ENCODE measurements around the gene APEX1. TPM values are rescaled to one million over a fixed set of nuclear protein-coding genes. Genes with fewer than 3 reads are reported as not detected.
A peak's percentile ranks its signal among the peaks of the same experiment; 100 is the strongest.
"Not testable (repeated sequence)": the region's sequence is repeated elsewhere in the genome, so short reads cannot be mapped to it uniquely, and the experiment has no call there.

APEX1 gene
- total RNA-seq, 1 donor from 2014 or later = 239 TPM

DNA sequence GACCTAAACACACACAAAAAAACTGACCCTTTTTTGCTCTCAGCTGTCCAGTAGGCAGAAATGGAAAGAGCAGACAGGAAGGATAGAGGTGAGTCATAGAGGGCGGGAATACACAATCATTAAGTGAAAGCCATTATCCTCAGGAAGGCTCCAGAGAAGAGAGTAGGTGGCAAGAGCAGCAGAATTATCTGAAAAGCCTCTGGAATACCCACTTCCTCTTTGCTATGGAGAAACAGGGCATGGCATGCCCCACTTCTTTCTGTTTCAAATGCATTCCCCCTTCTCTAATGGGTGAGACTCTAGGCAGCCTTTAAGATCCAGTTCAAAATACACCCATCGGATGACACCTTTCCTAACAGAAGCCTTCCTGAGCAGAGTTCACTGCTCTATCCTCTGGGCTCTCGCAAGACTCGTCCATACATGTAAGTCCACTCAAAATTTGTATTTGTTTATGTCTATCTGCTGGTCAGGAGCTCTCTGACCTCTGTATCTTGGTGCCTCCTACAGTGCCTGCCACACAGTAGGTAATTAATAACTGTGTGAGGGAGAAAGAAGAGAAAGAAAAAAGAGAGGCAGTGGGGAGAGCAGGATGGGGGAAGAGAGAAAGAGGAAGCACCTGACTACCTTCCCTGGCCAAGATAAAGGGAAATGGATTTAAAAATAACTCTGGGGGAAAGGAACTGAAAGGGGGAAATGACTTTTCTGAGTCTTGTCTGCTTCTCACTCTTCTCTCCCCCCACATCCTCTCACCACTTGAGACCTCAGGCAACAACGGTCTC lies 27.6 kb upstream of the APEX1 start:
- no peaks in the 10 kb centered on the region for H3K27me3 Mint-ChIP-seq
- peak overlapping the region; percentile 80 for H3K27ac Mint-ChIP-seq
- no peaks in the 10 kb centered on the region for H3K9me3 Mint-ChIP-seq
- DNase-seq = no peak
- peak overlapping the region; percentile 52 for H3K4me3 Mint-ChIP-seq
- H3K36me3 Mint-ChIP-seq (ENCODE audit: low read depth) = no peaks in the 10 kb centered on the region
- intact Hi-C loops (cut with micrococcal nuclease) = loop anchor here (2.0 kb wide), 1 partner anchor 15 kb away; the partner anchor contains the start of gene TEP1
- H3K4me1 Mint-ChIP-seq = peaks cover 22% of the 10 kb centered on the region

DNA sequence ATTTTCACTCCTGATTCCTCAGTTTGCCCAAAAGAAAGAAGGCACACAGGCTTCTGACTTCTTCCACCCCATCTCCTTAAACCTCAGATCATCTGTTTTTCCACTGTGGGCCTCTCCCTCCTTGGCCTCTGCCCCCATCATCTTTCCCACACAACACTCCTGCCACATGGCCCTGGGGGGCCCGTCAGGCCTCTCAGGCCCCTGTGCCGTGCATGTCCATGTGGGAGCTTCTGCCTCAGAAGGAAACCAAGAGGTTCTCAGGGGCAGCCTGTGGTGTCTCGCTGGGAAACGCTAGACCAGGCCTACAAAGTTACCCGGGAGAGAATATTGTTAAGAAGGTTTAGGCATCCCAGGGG lies 27.0 kb upstream of the APEX1 start:
- Mint-ChIP-seq H3K27ac (peak overlapping the region; percentile 80), H3K27me3 (no peaks in the 10 kb centered on the region)

DNA sequence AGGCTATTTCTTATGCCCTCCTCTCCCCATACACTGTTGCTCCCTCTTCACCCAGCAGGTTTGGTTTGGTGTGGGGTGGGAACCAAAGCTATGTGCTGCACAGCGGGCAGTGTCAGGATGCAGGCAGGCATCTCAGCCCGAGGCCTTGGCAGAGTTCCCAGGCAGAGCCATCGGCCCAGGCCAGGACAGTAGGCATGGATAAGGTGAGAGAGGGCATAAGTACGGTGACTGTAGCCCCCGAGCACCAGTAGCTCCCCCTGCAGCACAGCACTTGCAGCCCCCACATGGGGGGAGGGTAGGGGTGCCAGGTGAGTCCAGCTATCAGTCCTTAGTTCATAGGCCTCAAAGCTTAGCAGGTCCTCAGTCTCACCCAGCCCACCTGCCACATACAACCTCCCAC lies 26.2 kb upstream of the APEX1 start:
- DNase-seq = no peak
- intact Hi-C loops (cut with micrococcal nuclease) = no loop called here
- Mint-ChIP-seq H3K27me3 (no peaks in the 10 kb centered on the region), H3K36me3 (ENCODE audit: low read depth) (no peaks in the 10 kb centered on the region), H3K4me3 (no peak overlapping the region), H3K27ac (no peak overlapping the region), H3K4me1 (peaks cover 22% of the 10 kb centered on the region), H3K9me3 (no peaks in the 10 kb centered on the region)

More for the DNA sequence above, 27.0 kb upstream of the APEX1 start:
- peak overlapping the region; percentile 52 for H3K4me3 Mint-ChIP-seq
- intact Hi-C loops (cut with micrococcal nuclease) = no loop called here
- H3K4me1 Mint-ChIP-seq = peaks cover 22% of the 10 kb centered on the region
- no peaks in the 10 kb centered on the region for H3K36me3 Mint-ChIP-seq (ENCODE audit: low read depth)
- H3K9me3 Mint-ChIP-seq = no peaks in the 10 kb centered on the region
- DNase-seq = no peak

DNA sequence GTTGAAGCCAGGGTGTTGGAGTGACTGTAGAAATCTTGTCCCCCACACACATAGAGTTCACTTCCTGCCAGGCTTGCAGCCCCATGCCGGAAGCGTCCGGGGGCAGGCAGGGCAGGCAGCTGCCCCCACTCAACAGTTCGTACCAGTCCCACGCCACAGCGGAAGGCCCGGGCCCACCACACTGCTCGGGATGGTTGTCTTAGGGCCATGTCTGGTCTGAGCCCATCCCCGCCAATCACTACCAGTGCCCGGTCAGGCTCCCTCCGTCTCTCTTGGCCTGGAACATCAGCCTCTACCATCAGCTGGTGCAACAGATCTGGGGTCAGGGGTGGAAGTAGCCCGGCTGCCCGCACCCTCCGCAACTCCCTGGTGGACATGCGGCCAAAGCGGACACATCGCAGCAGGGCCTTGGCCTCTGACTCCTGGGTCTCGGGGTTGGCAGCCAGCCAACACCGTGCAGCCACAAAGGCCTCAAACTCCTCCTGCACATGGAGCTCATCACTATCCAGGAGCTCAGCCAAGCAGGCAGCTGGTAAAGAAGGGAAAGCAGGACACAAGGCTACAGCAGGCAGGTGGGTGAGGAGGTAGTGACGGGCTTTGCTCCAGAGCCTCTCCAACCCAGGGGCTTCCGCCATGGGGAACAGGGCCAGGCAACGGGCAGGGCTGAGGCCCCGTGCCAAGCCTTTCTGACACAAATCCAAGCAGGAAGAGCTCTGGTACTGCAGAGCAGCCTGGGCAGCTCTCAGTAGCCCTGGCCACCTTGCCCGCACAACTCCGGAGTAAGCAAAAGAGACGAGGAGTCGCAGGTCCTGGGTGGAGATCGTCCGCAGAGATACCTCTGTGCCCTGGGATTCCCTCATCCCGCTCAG lies 25.0 kb upstream of the APEX1 start:
- DNase-seq = no peak
- no peak overlapping the region for H3K27ac Mint-ChIP-seq
- no peaks in the 10 kb centered on the region for H3K36me3 Mint-ChIP-seq (ENCODE audit: low read depth)
- no peaks in the 10 kb centered on the region for H3K9me3 Mint-ChIP-seq
- no peaks in the 10 kb centered on the region for H3K27me3 Mint-ChIP-seq
- intact Hi-C loops (cut with micrococcal nuclease) = no loop called here
- H3K4me3 Mint-ChIP-seq = no peak overlapping the region
- H3K4me1 Mint-ChIP-seq = peaks cover 22% of the 10 kb centered on the region

DNA sequence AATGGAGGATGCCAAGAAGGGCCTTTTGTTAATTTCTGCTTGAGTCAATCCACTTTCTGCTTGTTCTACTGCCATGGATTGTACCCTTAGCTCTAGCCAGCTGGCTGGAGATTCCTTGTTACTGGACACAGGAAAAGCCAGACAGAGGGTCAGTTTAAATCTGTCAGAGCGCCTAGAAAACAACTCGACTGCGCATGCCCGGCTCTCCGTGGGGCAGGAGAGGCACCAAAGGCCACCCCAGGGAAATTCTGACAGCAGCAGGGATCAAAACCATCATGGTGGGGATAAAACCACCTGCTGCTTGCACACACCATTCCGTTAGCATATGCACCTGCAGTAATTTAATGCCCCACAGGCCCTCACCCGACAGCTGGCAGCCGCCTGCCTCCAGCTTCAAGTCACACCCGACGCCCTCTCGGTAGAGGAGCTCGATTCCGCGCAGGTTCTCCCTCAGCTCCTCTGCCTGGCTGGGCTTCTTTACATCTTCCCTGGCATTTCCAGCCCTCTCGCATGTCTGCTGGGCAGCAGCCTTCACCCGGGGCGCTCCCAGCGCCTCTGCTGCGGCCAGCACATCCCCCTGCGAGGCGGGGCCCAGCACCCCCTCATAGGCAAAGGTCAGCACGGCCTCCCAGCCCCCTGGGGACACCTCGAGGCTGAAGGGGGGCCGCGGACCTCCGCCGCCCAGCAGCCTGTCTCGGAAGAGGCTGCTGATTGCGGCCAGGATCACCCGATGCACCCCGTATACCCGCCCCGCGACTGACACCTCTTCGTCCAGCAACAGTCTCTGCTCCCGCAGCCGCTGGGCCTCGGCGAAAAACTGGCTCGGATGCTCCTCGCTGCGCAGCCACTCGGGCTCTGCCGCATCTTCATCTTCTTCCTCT lies 20.1 kb upstream of the APEX1 start:
- Mint-ChIP-seq H3K4me1 (no peaks in the 10 kb centered on the region), H3K4me3 (no peak overlapping the region), H3K27ac (no peak overlapping the region), H3K36me3 (ENCODE audit: low read depth) (no peaks in the 10 kb centered on the region), H3K9me3 (no peaks in the 10 kb centered on the region), H3K27me3 (no peaks in the 10 kb centered on the region)
- intact Hi-C loops (cut with micrococcal nuclease) = no loop called here
- no peak for DNase-seq

DNA sequence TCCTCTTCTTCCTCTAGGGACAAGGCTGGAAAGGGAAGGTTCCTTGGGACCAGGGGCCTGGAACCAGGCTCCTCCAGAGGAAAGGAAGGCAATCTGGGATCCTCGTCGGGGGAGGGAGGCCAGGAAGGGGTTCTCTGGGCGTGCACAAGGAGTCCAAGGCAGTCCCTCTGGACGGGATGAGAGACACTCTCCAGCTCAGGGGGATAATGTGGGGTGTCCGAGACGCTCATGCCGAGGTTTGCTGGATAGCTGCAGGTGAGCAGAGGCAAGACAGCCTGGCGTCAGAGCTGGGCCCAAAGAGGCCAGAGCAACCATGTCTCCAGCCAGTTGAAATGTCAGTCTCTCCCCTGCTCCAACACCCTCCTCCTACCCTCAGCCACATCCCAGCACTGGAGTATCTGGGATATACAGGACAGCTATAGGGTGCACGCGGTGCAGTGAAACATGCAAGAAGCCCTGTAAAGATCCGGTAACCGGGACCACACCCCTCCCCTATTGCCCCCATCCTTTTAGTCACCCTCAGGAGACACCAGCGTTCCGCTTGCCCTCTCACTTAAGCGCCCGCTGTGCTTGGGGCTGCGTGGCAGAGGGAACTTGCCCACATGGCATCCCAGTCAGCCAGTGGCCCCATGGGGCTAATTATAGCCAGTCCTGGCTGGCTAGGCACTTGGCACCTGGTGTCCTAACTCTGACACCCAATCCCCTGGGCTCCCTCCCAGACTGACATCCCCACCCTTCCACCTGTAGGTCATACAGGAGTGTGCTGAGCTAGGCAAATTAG lies 19.3 kb upstream of the APEX1 start, which contains the start of gene KLHL33:
TSS of gene KLHL33 (minus strand) at position 585 of the 781 bp plus-strand sequence. CDS start at position 230, 355 bp downstream.
- H3K9me3 Mint-ChIP-seq = no peaks in the 10 kb centered on the region

DNA sequence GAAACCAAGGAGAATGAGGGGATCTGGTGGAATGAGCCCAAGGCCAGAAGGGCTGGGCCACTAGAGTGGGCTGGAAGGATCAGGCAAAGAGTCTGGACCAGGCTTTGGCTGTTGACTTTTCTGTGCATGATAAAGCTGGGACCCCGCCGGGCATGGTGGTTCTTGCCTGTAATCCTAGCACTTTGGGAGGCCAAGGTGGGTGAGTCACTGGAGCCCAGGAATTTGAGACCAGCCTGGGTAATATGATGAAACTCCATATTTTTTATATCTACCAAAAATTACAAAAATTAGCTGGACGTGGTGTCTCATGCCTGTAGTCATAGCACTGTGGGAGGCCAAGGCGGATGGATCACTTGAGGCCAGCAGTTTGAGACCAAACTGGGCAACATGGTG lies 18.7 kb upstream of the APEX1 start:
- Mint-ChIP-seq H3K4me3 (no peak overlapping the region), H3K27ac (no peak overlapping the region), H3K9me3 (no peaks in the 10 kb centered on the region), H3K36me3 (ENCODE audit: low read depth) (no peaks in the 10 kb centered on the region), H3K4me1 (peaks cover 9% of the 10 kb centered on the region), H3K27me3 (no peaks in the 10 kb centered on the region)
- intact Hi-C loops (cut with micrococcal nuclease) = no loop called here
- no peak for DNase-seq

More for the DNA sequence above, 19.3 kb upstream of the APEX1 start, which contains the start of gene KLHL33:
- peaks cover 5% of the 10 kb centered on the region for H3K4me1 Mint-ChIP-seq
- no peaks in the 10 kb centered on the region for H3K27me3 Mint-ChIP-seq
- no peaks in the 10 kb centered on the region for H3K36me3 Mint-ChIP-seq (ENCODE audit: low read depth)
- H3K27ac Mint-ChIP-seq = no peak within 1 kb of the TSS
- intact Hi-C loops (cut with micrococcal nuclease) = no loop called here
- DNase-seq = no peak
- H3K4me3 Mint-ChIP-seq = no peak within 1 kb of the TSS

DNA sequence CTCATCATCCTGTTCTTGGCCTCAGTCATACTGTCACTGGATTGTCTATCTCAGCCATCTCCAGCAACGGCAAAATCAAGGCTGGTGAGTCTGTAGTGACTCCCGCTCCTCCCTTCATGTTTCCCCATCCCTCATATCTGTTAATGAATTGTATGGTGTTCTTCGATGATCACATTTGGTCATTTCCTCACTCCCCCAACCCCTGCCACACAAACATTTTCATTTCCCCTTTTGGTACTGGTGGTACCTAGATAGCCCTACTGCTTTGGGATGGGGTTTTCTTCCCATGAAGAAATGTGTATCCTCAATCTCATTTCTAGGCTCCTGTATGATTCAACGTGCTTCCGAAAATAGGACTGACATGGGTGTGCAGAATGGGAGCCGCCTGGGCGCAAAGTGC lies 16.4 kb upstream of the APEX1 start:
- intact Hi-C loops (cut with micrococcal nuclease) = no loop called here
- peaks cover 9% of the 10 kb centered on the region for H3K36me3 Mint-ChIP-seq (ENCODE audit: low read depth)
- H3K4me1 Mint-ChIP-seq = peaks cover 17% of the 10 kb centered on the region
- DNase-seq = no peak
- no peaks in the 10 kb centered on the region for H3K9me3 Mint-ChIP-seq
- no peaks in the 10 kb centered on the region for H3K27me3 Mint-ChIP-seq
- no peak overlapping the region for H3K4me3 Mint-ChIP-seq
- H3K27ac Mint-ChIP-seq = no peak overlapping the region

DNA sequence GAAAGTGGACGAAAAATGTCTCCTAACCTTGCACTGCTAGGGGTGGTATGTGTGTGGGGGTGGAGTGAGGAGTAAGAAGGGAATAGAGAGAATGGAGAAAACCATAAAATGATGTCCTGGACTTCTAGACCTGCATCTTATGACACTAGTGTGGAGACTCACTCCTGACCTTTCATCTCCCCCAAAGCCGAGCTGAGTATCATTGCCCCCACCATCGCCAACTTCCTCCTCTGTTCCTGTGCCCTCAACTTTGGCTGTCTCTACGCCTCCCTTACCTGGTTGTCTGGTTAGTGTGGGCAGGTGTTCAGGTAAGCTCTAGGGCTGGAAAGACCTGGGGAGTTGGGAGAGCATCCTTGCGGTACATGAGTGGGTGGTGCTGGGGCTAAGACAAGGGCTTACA lies 14.6 kb upstream of the APEX1 start:
- peak overlapping the region; percentile 54 for H3K27ac Mint-ChIP-seq
- H3K4me1 Mint-ChIP-seq = peaks cover 17% of the 10 kb centered on the region
- no peaks in the 10 kb centered on the region for H3K27me3 Mint-ChIP-seq
- no peaks in the 10 kb centered on the region for H3K9me3 Mint-ChIP-seq
- peak overlapping the region; percentile 20 for H3K4me3 Mint-ChIP-seq
- peaks cover 9% of the 10 kb centered on the region for H3K36me3 Mint-ChIP-seq (ENCODE audit: low read depth)
- DNase-seq = no peak
- intact Hi-C loops (cut with micrococcal nuclease) = no loop called here

DNA sequence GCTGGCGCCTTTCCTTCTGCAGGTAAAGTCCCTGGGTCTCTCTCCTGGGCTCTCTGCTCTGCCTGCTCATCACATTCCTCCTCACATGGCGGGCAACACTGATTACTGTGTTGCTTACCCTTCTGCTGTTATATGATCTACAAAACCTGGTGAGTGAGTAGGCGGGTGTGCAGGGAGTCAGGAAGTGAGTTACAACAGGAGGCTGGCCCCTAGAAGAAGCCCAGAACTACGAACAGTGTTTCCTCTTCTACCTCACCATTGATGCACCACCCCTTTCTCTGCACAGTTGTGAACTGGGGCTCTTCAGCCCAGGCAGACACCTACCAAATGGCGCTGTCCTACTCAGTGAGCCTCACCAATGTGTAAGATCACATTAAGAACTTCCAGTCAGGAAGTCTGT lies 14.1 kb upstream of the APEX1 start:
- H3K4me3 Mint-ChIP-seq = peak overlapping the region; percentile 20
- peak; percentile 71 for DNase-seq
- no peaks in the 10 kb centered on the region for H3K27me3 Mint-ChIP-seq
- H3K27ac Mint-ChIP-seq = peak overlapping the region; percentile 54
- H3K9me3 Mint-ChIP-seq = no peaks in the 10 kb centered on the region
- H3K36me3 Mint-ChIP-seq (ENCODE audit: low read depth) = peaks cover 9% of the 10 kb centered on the region
- peaks cover 17% of the 10 kb centered on the region for H3K4me1 Mint-ChIP-seq
- intact Hi-C loops (cut with micrococcal nuclease) = no loop called here

DNA sequence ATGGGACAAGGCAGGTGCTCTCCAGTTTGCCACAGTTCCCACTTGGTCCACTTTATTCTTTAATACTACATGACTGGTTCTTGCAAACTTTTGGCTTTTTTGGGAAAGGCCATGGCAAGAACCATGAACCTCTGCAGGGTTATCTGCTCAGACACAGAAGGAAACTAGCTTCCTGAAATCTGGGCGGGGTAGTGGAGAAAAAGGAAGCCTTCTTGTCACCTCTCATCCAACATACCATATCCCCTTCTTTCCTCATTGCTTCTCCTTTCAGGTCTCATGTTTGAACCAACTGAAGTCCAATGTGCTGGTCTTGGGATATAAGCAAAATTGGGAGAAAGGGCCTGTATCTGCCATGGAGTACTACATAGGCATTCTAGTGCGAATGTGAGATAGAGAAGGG lies 13.6 kb upstream of the APEX1 start:
- H3K9me3 Mint-ChIP-seq = no peaks in the 10 kb centered on the region
- H3K4me1 Mint-ChIP-seq = peaks cover 17% of the 10 kb centered on the region
- H3K36me3 Mint-ChIP-seq (ENCODE audit: low read depth) = peaks cover 9% of the 10 kb centered on the region
- DNase-seq = no peak
- no peaks in the 10 kb centered on the region for H3K27me3 Mint-ChIP-seq
- no peak overlapping the region for H3K4me3 Mint-ChIP-seq
- intact Hi-C loops (cut with micrococcal nuclease) = no loop called here
- H3K27ac Mint-ChIP-seq = no peak overlapping the region

DNA sequence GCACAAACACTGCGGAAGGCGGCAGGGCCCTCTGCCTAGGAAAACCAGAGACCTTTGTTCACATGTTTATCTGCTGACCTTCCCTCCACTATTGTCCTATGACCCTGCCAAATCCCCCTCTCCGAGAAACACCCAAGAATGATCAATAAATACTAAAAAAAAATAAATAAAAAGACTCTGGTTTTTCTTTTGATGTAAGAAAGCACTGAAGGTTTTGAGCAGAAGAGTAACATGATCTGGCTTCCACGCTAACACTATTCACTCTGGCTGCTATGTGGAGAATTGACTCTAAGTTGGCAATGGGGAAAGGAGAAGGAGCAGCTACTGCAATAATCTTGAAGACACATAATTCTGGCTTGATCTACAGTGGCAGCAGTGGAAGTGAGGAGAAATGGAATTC lies 11.4 kb upstream of the APEX1 start:
- H3K4me3 Mint-ChIP-seq = not testable (repeated sequence)

DNA sequence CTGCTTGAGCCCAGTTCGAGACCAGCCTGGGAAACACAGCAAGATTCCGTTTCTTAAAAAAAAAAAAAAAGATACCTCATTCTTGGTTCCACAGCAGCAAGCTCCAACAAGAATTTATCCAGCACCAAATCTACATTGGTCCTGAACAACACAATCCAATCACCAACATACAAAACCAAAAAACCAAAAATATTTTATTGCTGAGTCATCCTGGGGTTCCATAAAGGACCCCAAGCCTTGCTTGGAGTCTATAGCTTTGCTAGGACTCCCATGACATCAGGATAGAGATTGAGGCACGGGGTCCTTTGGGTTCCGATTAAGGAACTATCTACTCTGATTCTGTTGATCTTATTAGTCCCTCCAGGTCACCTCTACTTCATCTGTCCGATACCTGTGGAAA lies 8.1 kb upstream of the APEX1 start:
- no peak for DNase-seq
- H3K4me1 Mint-ChIP-seq = peaks cover 6% of the 10 kb centered on the region
- peaks cover 49% of the 10 kb centered on the region for H3K36me3 Mint-ChIP-seq (ENCODE audit: low read depth)
- intact Hi-C loops (cut with micrococcal nuclease) = no loop called here
- H3K9me3 Mint-ChIP-seq = no peaks in the 10 kb centered on the region
- no peak overlapping the region for H3K4me3 Mint-ChIP-seq
- H3K27ac Mint-ChIP-seq = no peak overlapping the region
- H3K27me3 Mint-ChIP-seq = no peaks in the 10 kb centered on the region

More for the DNA sequence above, 11.4 kb upstream of the APEX1 start:
- H3K4me1 Mint-ChIP-seq = peaks cover 17% of the 10 kb centered on the region
- H3K27ac Mint-ChIP-seq; H3K27me3 Mint-ChIP-seq; intact Hi-C loops (cut with micrococcal nuclease); H3K9me3 Mint-ChIP-seq; DNase-seq: not testable (repeated sequence)
- peaks cover 25% of the 10 kb centered on the region for H3K36me3 Mint-ChIP-seq (ENCODE audit: low read depth)

Measured in activated CD4-positive, alpha-beta T cell treated with anti-CD3 and anti-CD28 coated beads, Interleukin-2, amount 10 ng/mL, durations not matched to agents 24 days and 14 days (primary cell).